Nephron (organoid): ENCODE results near the gene OR13D1.
A peak's percentile ranks its signal among the peaks of the same experiment; 100 is the strongest.

Source experiments
- H3K27ac Mint-ChIP-seq, 3 experiments: 2 replicates each; pipeline ENCODE4 v1.8.0; 2020; ENCODE audit warnings: mixed read lengths in 3 of 3, mild to moderate bottlenecking in 2 of 3, moderate library complexity in 1 of 3
- H3K27me3 Mint-ChIP-seq: 2 replicates; pipeline ENCODE4 v1.8.0; 2021; ENCODE audit warnings: low read depth, mild to moderate bottlenecking, moderate library complexity, mixed read lengths
- H3K36me3 Mint-ChIP-seq: 2 replicates; pipeline ENCODE4 v1.8.0; 2020; ENCODE audit warnings: low read depth, mixed read lengths
- H3K4me1 Mint-ChIP-seq: 2 replicates; pipeline ENCODE4 v1.8.0; 2020; ENCODE audit warnings: mixed read lengths
- H3K4me3 Mint-ChIP-seq, 3 experiments: 2 replicates each; pipeline ENCODE4 v1.8.0; 2020; ENCODE audit warnings: mild to moderate bottlenecking in 3 of 3, mixed read lengths in 3 of 3, moderate library complexity in 2 of 3
- H3K9me3 Mint-ChIP-seq: 2 replicates; pipeline ENCODE4 v1.8.0; 2020; ENCODE audit warnings: mixed read lengths
- CTCF ChIP-seq, 3 experiments: fragments of 200-600 bp; sonication (generic); IDR thresholded peaks; one replicate each; pipeline ENCODE4 v1.5.0; 2021; ENCODE audit warnings: antibody characterized with exemption in 3 of 3; ENCODE audit not compliant: unreplicated experiment in 3 of 3

OR13D1 gene

GRCh38 chr9:104711604-104712003 lies 17.3 kb downstream of the OR13D1 start:
- Mint-ChIP-seq H3K27me3 (no peaks in the 10 kb centered on the region), H3K9me3 (peaks cover 6% of the 10 kb centered on the region), H3K27ac (no peak overlapping the region), H3K4me3 (no peak overlapping the region), H3K4me1 (no peaks in the 10 kb centered on the region), H3K36me3 (no peaks in the 10 kb centered on the region)
- no peak for TF ChIP-seq CTCF (IDR thresholded peaks at IDR 0.05; ENCODE audit: unreplicated experiment in 3 of 3)

GRCh38 chr9:104725014-104725413 lies 30.7 kb downstream of the OR13D1 start:
- no peak overlapping the region for H3K27ac Mint-ChIP-seq
- TF ChIP-seq CTCF (IDR thresholded peaks at IDR 0.05; ENCODE audit: unreplicated experiment in 3 of 3) = no peak
- H3K4me3 Mint-ChIP-seq = no peak overlapping the region
- peaks cover 4% of the 10 kb centered on the region for H3K9me3 Mint-ChIP-seq
- no peaks in the 10 kb centered on the region for H3K4me1 Mint-ChIP-seq
- H3K27me3 Mint-ChIP-seq = no peaks in the 10 kb centered on the region
- H3K36me3 Mint-ChIP-seq = no peaks in the 10 kb centered on the region

GRCh38 chr9:104738452-104738851 lies 44.1 kb downstream of the OR13D1 start:
- Mint-ChIP-seq H3K9me3 (no peaks in the 10 kb centered on the region), H3K27ac (no peak overlapping the region), H3K4me3 (no peak overlapping the region)

GRCh38 chr9:104740621-104741020 lies 46.3 kb downstream of the OR13D1 start:
- no peaks in the 10 kb centered on the region for H3K36me3 Mint-ChIP-seq
- TF ChIP-seq CTCF (IDR thresholded peaks at IDR 0.05; ENCODE audit: unreplicated experiment in 3 of 3) = no peak
- H3K4me3 Mint-ChIP-seq = no peak overlapping the region
- H3K27me3 Mint-ChIP-seq = no peaks in the 10 kb centered on the region
- H3K9me3 Mint-ChIP-seq = no peaks in the 10 kb centered on the region
- H3K4me1 Mint-ChIP-seq = no peaks in the 10 kb centered on the region
- no peak overlapping the region for H3K27ac Mint-ChIP-seq

More at GRCh38 chr9:104738452-104738851, 44.1 kb downstream of the OR13D1 start:
- TF ChIP-seq CTCF (IDR thresholded peaks at IDR 0.05; ENCODE audit: unreplicated experiment in 3 of 3) = no peak
- H3K27me3 Mint-ChIP-seq = no peaks in the 10 kb centered on the region
- no peaks in the 10 kb centered on the region for H3K36me3 Mint-ChIP-seq
- no peaks in the 10 kb centered on the region for H3K4me1 Mint-ChIP-seq

GRCh38 chr9:104743376-104743985 lies 49.2 kb downstream of the OR13D1 start:
- Mint-ChIP-seq H3K36me3 (no peaks in the 10 kb centered on the region), H3K27ac (no peak overlapping the region), H3K27me3 (no peaks in the 10 kb centered on the region), H3K4me1 (peaks cover 10% of the 10 kb centered on the region), H3K9me3 (no peaks in the 10 kb centered on the region), H3K4me3 (peak overlapping the region in 1 of 3 experiments; percentile 0)
- peak; percentile 75 to 83 (median 76) for TF ChIP-seq CTCF (IDR thresholded peaks at IDR 0.05; ENCODE audit: unreplicated experiment in 3 of 3)
